Omental fat pad (tissue), 4 donors: Measurements from ENCODE around the gene ZNF598. TPM values are rescaled to one million over a fixed set of nuclear protein-coding genes. Genes with fewer than 3 reads are reported as not detected.
A peak's percentile ranks its signal among the peaks of the same experiment; 100 is the strongest.

Experiments used
- ATAC-seq: fragments of 150-250 bp; one replicate; pipeline ENCODE4 v1.9.1; 2016; ENCODE audit warnings: mild to moderate bottlenecking, moderate library complexity; ENCODE audit not compliant: low FRiP score
- DNase-seq: peaks from one replicate; pipeline ENCODE4 v3.0.0-alpha.2; 2019; ENCODE audit warnings: low spot score
- CTCF ChIP-seq, 3 donors: fragments of 450-650 bp; IDR thresholded peaks; one replicate each; pipeline ENCODE4 v1.5.1; 2016 to 2017; ENCODE audit warnings: antibody characterized with exemption in 3 of 3, mild to moderate bottlenecking in 3 of 3, moderate library complexity in 2 of 3
- total RNA-seq, 4 donors: library from RNA; depleted of rRNA; stranded (reverse); fragments of >200 nt; gene quantifications; one replicate each; pipeline ENCODE4 v1.1.0, GENCODE V29; 2016

Gene ZNF598
- total RNA-seq, 4 donors from 2014 or later, result 19.1 to 49.0 (median 24.3) TPM

- DNase-seq (no peak), ATAC-seq (no peak)
- no peak for TF ChIP-seq CTCF (IDR thresholded peaks at IDR 0.05)
Observed at GRCh38 chr16:2054543-2055245, 45.1 kb upstream of the ZNF598 start.

- DNase-seq (no peak), ATAC-seq (no peak)
- TF ChIP-seq CTCF (IDR thresholded peaks at IDR 0.05), result no peak
Observed at GRCh38 chr16:2053897-2054296, 44.3 kb upstream of the ZNF598 start.

GRCh38 chr16:2053211-2053610 lies 43.6 kb upstream of the ZNF598 start:
- ATAC-seq, result no peak
- DNase-seq, result no peak
- no peak for TF ChIP-seq CTCF (IDR thresholded peaks at IDR 0.05)

- ATAC-seq (no peak), DNase-seq (no peak)
- TF ChIP-seq CTCF (IDR thresholded peaks at IDR 0.05), result no peak
Observed at GRCh38 chr16:2048116-2048543, 38.5 kb upstream of the ZNF598 start.

GRCh38 chr16:2047330-2048115 lies 37.9 kb upstream of the ZNF598 start, which contains the start of the genes NTHL1 and TSC2:
TSS of gene NTHL1 (minus strand) at chr16:2047834. CDS start at chr16:2047823, 11 bp downstream.
TSS of gene TSC2 (plus strand) at chr16:2047985. CDS start at chr16:2048616, 631 bp downstream.
- no peak for TF ChIP-seq CTCF (IDR thresholded peaks at IDR 0.05)
- peak; percentile 94 for ATAC-seq
- DNase-seq, result peak; percentile 88

- DNase-seq (no peak), ATAC-seq (no peak)
- TF ChIP-seq CTCF (IDR thresholded peaks at IDR 0.05), result no peak
Observed at GRCh38 chr16:2046893-2047329, 37.3 kb upstream of the ZNF598 start.
